HG02973 (cell line): ENCODE data around the gene TGM6.

Source experiments
- ATAC-seq: cut with Tn5 transposase; IDR thresholded peaks from one replicate; pipeline ENCODE4 v1.9.1; 2021; ENCODE audit warnings: moderate library complexity; ENCODE audit not compliant: unreplicated experiment

Gene TGM6

DNA sequence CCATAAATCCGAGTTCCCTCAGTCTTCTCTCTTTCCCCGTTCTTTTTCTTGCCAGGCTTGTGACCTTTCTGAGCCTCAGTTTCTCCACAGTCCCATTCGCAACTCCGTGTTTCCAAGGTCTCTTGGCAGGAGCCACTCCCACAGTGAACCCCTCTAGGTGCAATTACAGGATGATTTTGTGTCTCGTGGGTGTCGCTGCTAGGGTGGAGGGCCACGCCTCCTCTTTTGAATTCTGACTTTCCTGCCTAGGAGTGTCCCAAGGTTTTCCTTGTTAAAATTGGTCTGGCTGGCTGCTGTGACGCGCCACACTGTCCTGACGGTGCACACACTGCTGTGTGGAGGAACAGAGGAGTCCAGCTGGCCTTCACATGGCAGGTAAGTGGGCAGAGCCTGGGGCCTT is at the start of gene TGM6:
Gene TGM6, plus strand, starts transcription at position 301 of the 400 bp plus-strand sequence. Its CDS starts 68 bp downstream, at position 369.
- ATAC-seq: no peak

- no peak for ATAC-seq
Observed at GRCh38 chr20:2331106-2331505, 49.6 kb upstream of the TGM6 start.

DNA sequence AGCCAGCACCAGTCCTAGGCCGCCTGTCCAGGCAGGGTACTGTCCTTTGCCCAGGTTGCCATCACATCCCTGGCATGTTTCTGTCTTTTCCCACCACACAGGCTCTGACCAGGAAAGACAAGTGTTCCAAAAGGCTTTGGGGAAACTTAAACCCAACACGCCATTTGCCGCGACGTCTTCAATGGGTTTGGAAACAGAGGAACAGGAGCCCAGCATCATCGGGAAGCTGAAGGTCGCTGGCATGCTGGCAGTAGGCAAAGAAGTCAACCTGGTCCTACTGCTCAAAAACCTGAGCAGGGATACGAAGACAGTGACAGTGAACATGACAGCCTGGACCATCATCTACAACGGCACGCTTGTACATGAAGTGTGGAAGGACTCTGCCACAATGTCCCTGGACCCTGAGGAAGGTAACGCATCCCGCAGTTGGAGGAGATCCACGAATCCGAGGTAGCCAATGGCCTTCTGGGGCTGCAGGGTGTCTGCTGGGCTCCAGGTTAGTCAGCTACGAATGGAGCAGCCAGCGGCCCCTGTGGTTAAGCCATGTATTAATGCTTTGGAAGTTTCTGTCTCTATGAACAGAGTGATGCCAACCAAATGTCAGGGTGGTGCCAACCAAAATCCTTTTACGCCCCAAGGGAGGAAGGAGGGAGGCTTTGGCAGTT is 48.7 kb upstream of the TGM6 start:
- no peak for ATAC-seq

GRCh38 chr20:2332711-2333110 is 48.0 kb upstream of the TGM6 start:
- no peak for ATAC-seq

GRCh38 chr20:2333821-2334220 is 46.9 kb upstream of the TGM6 start:
- no peak for ATAC-seq

GRCh38 chr20:2335096-2335870 is 45.4 kb upstream of the TGM6 start:
- no peak for ATAC-seq

DNA sequence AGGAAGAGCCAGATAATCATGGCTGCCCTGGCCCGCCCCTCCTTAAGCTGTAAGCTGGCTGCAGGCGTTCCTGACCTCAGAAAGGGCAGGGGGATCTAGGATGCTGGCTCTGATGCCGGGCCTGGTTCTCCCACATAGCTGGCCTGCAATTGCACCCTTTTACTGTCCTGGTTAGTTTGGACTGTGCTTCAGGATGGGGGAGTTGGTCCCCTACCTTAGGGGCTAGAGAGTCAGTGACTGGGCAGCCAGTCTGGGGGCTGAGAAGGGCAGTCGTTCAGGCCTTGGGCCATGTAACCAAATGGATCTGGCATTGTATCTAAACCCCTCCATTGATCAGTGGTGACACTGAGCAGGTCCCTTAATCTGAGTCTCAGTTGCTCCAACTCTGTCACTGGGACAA is 44.2 kb upstream of the TGM6 start:
- no peak for ATAC-seq

DNA sequence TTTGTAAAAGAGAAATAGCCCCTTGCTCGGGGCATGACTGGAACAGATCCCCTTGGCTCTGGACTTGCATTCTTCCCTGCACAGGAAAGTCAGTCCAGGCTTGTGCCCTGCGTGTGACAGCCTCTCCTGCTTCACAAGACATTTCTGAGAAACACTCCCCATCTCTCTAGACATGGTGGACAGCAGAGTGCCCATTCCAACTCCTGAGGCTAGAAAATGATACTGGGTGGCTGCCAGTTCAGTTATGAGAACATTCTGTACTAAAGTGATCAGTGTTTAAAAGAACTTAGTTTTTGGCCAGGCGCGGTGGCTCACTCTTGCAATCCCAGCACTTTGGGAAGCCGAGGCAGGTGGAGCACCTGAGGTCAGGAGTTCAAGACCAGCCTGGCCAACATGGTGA is 43.6 kb upstream of the TGM6 start:
- ATAC-seq: no peak

DNA sequence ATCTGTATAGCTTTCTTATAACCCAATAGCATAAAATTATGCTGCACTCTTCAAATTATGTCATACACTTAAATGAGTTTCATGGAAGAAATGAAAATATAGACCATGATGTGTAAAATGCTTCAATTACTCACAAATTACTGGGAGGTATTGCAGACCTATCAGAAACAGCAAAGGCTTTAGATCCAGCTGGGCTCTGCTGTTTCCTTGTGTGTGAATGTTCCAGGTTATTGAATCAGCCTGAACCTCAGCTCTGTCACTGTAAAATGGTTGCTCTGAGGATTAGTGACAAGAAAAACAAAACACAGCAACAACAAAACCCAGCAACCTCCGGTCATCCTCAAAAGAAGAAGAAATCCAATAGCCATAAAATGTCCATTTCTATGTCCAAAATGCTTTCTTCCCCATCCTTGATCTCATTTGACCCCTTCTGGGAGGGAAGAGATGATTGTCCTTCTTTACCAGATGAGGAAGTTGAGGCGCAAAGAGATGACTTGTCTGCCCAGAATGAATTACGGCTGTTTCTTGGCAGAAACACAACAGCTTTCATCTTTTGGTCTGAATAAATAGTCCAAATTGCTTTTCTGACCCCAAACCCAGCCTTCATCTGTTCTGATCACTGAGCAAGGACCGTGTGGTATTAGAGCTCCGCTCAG is 42.2 kb upstream of the TGM6 start:
- no peak for ATAC-seq

GRCh38 chr20:2340136-2340535 is 40.6 kb upstream of the TGM6 start:
- ATAC-seq: no peak

- ATAC-seq: no peak
Observed at GRCh38 chr20:2340823-2341222, 39.9 kb upstream of the TGM6 start.

DNA sequence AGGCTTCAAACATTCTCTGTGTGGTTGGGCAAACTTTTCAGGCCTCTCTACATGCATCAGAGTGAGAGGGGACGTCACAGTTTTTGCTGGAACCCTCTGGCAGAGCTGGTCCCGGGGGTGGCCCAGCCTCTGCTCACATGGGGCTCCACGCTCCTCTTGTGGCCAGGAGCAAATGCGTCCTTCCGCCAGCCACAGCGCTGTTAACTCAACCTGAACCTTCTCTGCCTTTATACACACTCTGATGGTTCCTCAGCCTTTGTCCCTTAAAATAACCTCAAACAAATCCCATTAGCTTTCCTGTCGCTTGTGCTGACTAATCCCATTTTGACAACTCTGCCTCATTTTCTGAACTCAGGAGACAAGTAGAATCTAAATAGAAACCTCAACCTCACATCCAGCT is 39.4 kb upstream of the TGM6 start:
- no peak for ATAC-seq

GRCh38 chr20:2342243-2342642 is 38.5 kb upstream of the TGM6 start:
- ATAC-seq: no peak

DNA sequence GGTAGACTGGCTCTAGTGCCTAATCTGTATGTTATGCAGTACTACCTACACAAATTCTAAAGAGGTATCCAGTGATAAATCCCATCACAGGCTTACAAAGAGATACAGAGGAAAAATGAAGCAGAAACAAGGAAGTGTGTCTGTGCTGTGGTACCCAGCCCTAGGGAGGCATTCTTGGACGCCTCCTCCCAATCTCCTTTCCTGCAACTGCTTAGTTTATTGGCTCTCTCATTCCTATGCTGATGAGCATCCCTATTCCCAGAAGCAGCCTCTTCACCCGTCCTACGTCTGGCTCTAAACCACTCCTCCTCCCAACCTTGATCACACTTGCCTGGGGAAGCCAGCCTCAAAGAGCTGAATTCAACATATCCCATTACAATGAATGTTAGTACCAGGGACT is 34.5 kb upstream of the TGM6 start:
- no peak for ATAC-seq

GRCh38 chr20:2348336-2348735 is 32.4 kb upstream of the TGM6 start:
- no peak for ATAC-seq

GRCh38 chr20:2349801-2350200 is 30.9 kb upstream of the TGM6 start:
- no peak for ATAC-seq

DNA sequence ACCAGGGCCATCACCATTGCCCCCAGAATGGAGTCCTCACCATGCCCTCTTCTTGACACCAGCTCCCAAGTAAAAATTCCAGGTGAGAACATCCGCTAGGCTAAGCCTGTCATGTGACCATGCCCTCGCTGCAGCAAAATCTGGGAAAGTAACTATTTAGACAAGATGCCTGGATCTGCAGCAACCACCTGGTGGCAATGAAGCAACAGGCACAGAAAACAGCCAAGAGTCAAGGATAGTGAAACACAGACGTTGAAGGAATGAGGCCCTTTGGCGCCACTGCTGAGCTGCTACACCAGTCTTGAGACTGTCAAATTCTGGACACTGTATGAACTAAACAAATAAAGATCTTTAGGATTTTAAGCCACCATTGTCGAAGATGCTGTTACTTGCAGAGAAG is 30.1 kb upstream of the TGM6 start:
- ATAC-seq: no peak

DNA sequence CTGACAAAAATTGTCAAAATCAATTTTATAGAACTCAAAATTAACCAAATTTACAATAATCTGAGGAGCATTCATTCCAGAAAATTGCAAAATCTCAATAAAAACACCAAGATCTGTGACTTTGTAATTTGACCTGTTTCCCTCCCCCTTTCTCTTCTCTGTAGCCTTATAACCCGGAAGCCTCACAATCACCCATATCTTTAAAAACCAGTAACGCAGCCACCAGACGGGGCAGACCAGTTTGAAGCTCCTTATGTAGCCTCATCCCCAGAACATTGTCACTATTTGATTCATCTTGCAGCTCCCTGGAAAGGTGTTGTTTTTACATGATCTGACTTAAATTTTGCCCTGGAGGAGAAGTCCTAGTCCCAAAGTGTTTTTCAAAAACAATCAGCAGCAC is 27.5 kb upstream of the TGM6 start:
- ATAC-seq: no peak

DNA sequence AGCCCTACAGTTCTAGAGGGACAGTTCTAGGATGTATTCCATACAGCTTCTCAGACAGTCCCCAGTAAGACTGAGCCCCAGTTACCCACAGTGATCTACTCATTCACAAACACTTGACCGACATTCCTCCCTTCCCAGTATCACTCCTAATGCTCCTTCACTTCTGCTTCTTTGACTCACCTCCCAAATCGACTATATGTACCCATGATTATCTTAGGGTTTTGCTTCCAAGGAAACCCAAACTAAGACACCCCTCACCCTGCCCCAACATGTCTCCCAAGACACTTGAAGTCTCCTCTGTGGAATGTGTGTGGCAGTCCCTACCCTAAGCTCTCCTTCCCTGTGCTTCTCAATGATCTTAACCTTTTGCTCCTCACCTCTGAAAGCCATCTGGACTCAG is 23.6 kb upstream of the TGM6 start:
- ATAC-seq: no peak

DNA sequence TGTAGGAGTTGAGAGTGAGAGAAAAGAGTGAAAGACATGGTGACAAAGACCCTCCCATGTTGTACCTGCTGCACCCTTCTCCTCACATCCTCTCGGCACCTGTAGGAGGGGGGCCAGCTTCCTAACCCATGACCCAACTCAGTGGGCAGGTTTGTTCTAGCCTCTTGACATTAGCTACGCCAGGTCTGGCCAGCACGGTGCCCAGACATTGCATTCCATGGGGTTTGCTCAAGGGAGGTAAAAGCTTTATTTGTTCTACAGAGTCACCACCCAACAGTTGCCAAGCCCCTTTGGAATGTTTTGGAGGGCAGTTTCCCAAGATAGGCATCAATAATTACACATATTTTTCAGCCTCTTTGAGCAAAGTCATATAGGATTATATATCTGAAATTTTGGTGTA is 22.7 kb upstream of the TGM6 start:
- ATAC-seq: no peak

DNA sequence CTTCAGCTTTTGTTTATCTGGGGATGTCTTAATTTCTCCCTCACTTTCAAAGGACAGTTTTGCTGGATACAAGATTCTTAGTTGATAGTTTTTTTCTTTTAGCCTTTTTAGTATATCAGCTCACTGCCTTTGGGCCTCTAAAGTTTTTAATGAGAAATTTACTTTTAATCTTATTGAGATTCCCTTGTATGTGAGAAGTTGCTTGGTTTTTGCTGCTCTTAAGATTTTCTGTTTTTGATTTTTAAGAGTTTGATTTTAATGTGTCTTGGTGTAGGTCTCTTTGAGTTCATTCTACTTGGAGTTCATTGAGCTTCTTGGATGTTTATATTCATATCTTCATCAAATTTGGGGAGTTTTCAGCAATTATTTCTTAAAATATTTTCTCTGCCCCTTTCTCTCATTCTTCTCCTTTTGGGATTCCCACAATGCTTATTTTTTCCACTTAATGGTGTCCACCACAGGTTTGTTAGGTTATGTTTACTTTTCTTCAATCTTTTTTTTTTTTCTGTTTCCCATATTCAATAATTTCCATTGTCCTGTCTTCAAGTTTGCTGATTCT is 19.6 kb upstream of the TGM6 start:
- no peak for ATAC-seq

- ATAC-seq: no peak
Observed at GRCh38 chr20:2363187-2363586, 17.5 kb upstream of the TGM6 start.
